PC-3 (cell line): Measurements from ENCODE around the gene OPTN.

Experiments
- CTCF ChIP-seq: fragments of 300-600 bp; sonication (generic); conservative IDR thresholded peaks from 2 replicates; pipeline ENCODE4 v1.5.1; 2017; ENCODE audit warnings: antibody characterized with exemption, low read depth, mild to moderate bottlenecking, low read length
- EZH2 ChIP-seq: fragments of 300-600 bp; sonication (generic); IDR thresholded peaks from one replicate; pipeline ENCODE4 v1.6.1; 2017; ENCODE audit warnings: antibody characterized with exemption, mild to moderate bottlenecking, low read length; ENCODE audit not compliant: unreplicated experiment
- EZH2phosphoT487 ChIP-seq: fragments of 300-600 bp; sonication (generic); IDR thresholded peaks from 2 replicates; pipeline ENCODE4 v1.6.1; 2018; ENCODE audit warnings: mild to moderate bottlenecking, antibody characterized with exemption, low read length, borderline replicate concordance

DNA sequence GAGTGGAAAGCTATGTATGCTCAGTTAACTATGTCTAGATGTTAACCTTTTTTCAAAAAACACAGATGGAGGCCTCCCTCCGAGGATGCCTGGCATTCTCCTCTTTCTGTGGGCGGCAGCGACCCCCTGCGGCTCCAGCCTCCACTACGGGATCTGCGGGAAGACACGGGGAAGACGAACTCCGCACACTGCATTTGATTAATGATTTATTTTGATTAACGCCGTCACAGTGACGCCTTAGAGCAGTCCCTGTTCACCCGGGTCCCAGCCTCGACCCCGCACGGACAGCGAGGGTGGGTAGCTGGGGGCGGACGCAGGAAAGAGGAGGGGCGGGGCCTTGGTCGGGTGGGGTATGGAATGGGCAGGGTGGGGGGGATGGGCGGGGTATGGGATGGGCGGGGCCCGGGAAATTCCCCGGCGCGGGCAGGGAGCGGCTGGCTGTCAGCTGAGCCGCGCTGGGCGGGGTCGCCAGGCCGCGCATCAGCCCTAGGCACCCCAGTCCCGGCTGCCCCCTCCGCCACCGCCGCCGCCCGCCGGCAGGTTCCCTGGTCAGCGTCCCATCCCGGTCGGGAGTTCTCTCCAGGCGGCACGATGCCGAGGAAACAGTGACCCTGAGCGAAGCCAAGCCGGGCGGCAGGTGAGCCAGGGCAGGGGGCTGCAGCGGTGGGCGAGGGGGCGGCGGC, at the start of gene OPTN:
- TF ChIP-seq CTCF (peak; percentile 75), EZH2 (no peak), EZH2phosphoT487 (no peak)
